Measurements from ENCODE around the gene STAT3. TPM values are rescaled to one million over a fixed set of nuclear protein-coding genes. Genes with fewer than 3 reads are reported as not detected.
A peak's percentile ranks its signal among the peaks of the same experiment; 100 is the strongest.

STAT3 gene
- total RNA-seq, 2 experiments from 2014 or later = 14.8 to 28.7 TPM

GRCh38 chr17:42414704-42415409, 26.6 kb upstream of the STAT3 start:
- peak overlapping the region; percentile 73; the same call in 1 of the 2 replicates for H2AFZ ChIP-seq (ENCODE audit: low read length)
- H3K4me3 ChIP-seq (ENCODE audit: low read depth, low read length, poor library complexity, severe bottlenecking) = peak overlapping the region; percentile 59
- H3K9me3 ChIP-seq (ENCODE audit: low read length) = no peaks in the 10 kb centered on the region

DNA sequence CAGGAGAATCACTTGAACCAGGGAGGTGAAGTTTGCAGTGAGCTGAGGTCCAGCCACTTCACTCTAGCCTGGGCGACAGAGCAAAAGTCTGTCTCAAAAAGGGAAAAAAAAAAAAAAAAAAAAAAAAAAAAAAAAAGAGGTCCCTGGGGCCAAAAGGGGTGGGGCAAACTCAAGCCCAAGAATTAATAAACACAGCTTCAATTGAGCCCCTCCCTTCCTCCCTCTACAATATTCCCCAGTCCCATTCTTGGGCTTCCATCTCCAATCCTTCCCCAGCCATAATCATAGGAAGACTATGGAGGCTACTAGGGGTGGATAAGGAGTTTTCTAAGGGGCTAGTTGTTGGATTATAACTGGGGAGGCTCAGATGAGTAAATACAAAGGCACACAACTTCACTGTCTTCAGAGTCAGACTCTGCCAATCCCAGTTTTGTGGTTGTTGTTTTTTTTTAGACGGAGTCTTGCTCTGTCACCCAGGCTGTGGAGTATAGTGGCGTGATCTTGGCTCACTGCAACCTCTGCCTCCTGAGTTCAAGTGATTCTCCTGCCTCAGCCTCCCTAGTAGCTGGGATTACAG, 25.3 kb upstream of the STAT3 start:
- Histone ChIP-seq H3K4me2 (ENCODE audit: low read length) (no peak overlapping the region), H3K4me1 (ENCODE audit: insufficient read depth, low read length, poor library complexity, severe bottlenecking) (peaks cover 23% of the 10 kb centered on the region), H3K4me3 (ENCODE audit: low read depth, low read length, poor library complexity, severe bottlenecking) (no peak overlapping the region), H3K36me3 (ENCODE audit: insufficient read depth, low read length) (no peaks in the 10 kb centered on the region), H2AFZ (ENCODE audit: low read length) (no peak overlapping the region), H3K27ac (ENCODE audit: low read depth, low read length, poor library complexity, severe bottlenecking) (no peak overlapping the region), H3K9me2 (ENCODE audit: insufficient read depth, low read length) (no peaks in the 10 kb centered on the region), H3K9me3 (ENCODE audit: low read length) (no peaks in the 10 kb centered on the region), H4K20me1 (ENCODE audit: insufficient read depth, low read length) (no peaks in the 10 kb centered on the region), H3K79me2 (ENCODE audit: insufficient read depth, low read depth, low read length) (no peaks in the 10 kb centered on the region)
- CTCF ChIA-PET (ENCODE audit: unreplicated experiment) = no interaction called here
- intact Hi-C loops (cut with micrococcal nuclease; ENCODE audit: unreplicated experiment) = no loop called here
- no TSS peak for BruUV-seq (replicated peaks)
- POLR2A ChIA-PET = no interaction called here
- DNase-seq (ENCODE audit: low spot score) = no peak
- TF ChIP-seq CTCF (conservative IDR thresholded peaks at IDR 0.05; ENCODE audit: low read length) (no peak), EZH2phosphoT487 (IDR thresholded peaks at IDR 0.05; ENCODE audit: borderline replicate concordance, low read depth, low read length) (no peak)

More at GRCh38 chr17:42414704-42415409, 26.6 kb upstream of the STAT3 start:
- Histone ChIP-seq H4K20me1 (ENCODE audit: insufficient read depth, low read length) (no peaks in the 10 kb centered on the region), H3K9me2 (ENCODE audit: insufficient read depth, low read length) (no peaks in the 10 kb centered on the region), H3K4me1 (ENCODE audit: insufficient read depth, low read length, poor library complexity, severe bottlenecking) (peaks cover 23% of the 10 kb centered on the region), H3K4me2 (ENCODE audit: low read length) (peak overlapping the region; percentile 75), H3K79me2 (ENCODE audit: insufficient read depth, low read depth, low read length) (no peaks in the 10 kb centered on the region), H3K27ac (ENCODE audit: low read depth, low read length, poor library complexity, severe bottlenecking) (peak overlapping the region; percentile 81), H3K36me3 (ENCODE audit: insufficient read depth, low read length) (no peaks in the 10 kb centered on the region)
- ChIA-PET POLR2A (interaction anchor here (0.9 to 1.0 kb wide), 4 partner anchors 9 to 232 kb away, joined by 3 to 5 read pairs (median 4); no protein-coding TSS in a partner anchor), CTCF (ENCODE audit: unreplicated experiment) (interaction anchor here (0.6 to 0.9 kb wide), 2 partner anchors 12 to 103 kb away, joined by 3 read pairs; no protein-coding TSS in a partner anchor)
- TF ChIP-seq CTCF (conservative IDR thresholded peaks at IDR 0.05; ENCODE audit: low read length) (no peak), EZH2phosphoT487 (IDR thresholded peaks at IDR 0.05; ENCODE audit: borderline replicate concordance, low read depth, low read length) (no peak)
- BruUV-seq (replicated peaks) = no TSS peak
- DNase-seq (ENCODE audit: low spot score) = peak; percentile 86
- intact Hi-C loops (cut with micrococcal nuclease; ENCODE audit: unreplicated experiment) = no loop called here
